ENCODE measurements around the gene IFI35. TPM values are rescaled to one million over a fixed set of nuclear protein-coding genes. Genes with fewer than 3 reads are reported as not detected.
"Not testable (repeated sequence)": the region's sequence is repeated elsewhere in the genome, so short reads cannot be mapped to it uniquely, and the experiment has no call there.

Gene IFI35
- total RNA-seq, 4 donors from 2014 or later, result 1.3 to 11.0 (median 4.0) TPM

- in situ Hi-C loops (cut with MboI; ENCODE audit: low sequenced_read_pairs in 4 of 4), result no loop called here
- ATAC-seq (no peak), DNase-seq (no peak)
- TF ChIP-seq POLR2A (IDR thresholded peaks at IDR 0.05), result no peak
- no peak for TF ChIP-seq CTCF (IDR thresholded peaks at IDR 0.05 in 4 of 5, conservative IDR thresholded peaks at IDR 0.05 in 1 of 5)
- Histone ChIP-seq H3K4me3 (no peak overlapping the region), H3K27ac (no peak overlapping the region), H3K9me3 (no peaks in the 10 kb centered on the region), H3K4me1 (peaks cover 6% of the 10 kb centered on the region in 2 donors), H3K36me3 (peaks cover 0 to 57% of the 10 kb centered on the region in 2 donors), H3K27me3 (no peaks in the 10 kb centered on the region)
- intact Hi-C loops (cut with DNase I; ENCODE audit: low total_unique reads), result loop anchor here (10.0 kb wide), 1 partner anchor 322 kb away; no protein-coding TSS in a partner anchor
Measured at GRCh38 chr17:42992872-42993271, 13.7 kb upstream of the IFI35 start.

- H3K27me3 ChIP-seq; ATAC-seq; in situ Hi-C loops (cut with MboI; ENCODE audit: low sequenced_read_pairs in 4 of 4); H3K4me3 ChIP-seq; H3K9me3 ChIP-seq; H3K4me1 ChIP-seq; H3K27ac ChIP-seq; DNase-seq: not testable (repeated sequence)
- intact Hi-C loops (cut with DNase I; ENCODE audit: low total_unique reads), result loop anchor here (10.0 kb wide), 1 partner anchor 321 kb away; no protein-coding TSS in a partner anchor
- peaks cover 0 to 47% of the 10 kb centered on the region in 2 donors for H3K36me3 ChIP-seq
Measured at GRCh38 chr17:42993913-42994312, 12.7 kb upstream of the IFI35 start.

- Histone ChIP-seq H3K36me3 (peaks cover 0 to 44% of the 10 kb centered on the region in 2 donors), H3K27me3 (no peaks in the 10 kb centered on the region), H3K4me1 (peaks cover 16 to 18% of the 10 kb centered on the region in 2 donors), H3K27ac (peak overlapping the region; percentile 84 to 94 (median 91)), H3K4me3 (peak overlapping the region; percentile 42 to 89 (median 68)), H3K9me3 (no peaks in the 10 kb centered on the region)
- in situ Hi-C loops (cut with MboI; ENCODE audit: low sequenced_read_pairs in 4 of 4), result no loop called here
- intact Hi-C loops (cut with DNase I; ENCODE audit: low total_unique reads), result loop anchor here (5.0 to 10.0 kb wide), 3 partner anchors 165 to 317 kb away; partner anchors contain the start of genes NBR1 and PSME3
- TF ChIP-seq CTCF (IDR thresholded peaks at IDR 0.05 in 4 of 5, conservative IDR thresholded peaks at IDR 0.05 in 1 of 5) (no peak), POLR2A (IDR thresholded peaks at IDR 0.05) (no peak)
- DNase-seq (no peak), ATAC-seq (no peak)
Measured at GRCh38 chr17:42997390-42997983, 9.1 kb upstream of the IFI35 start.

- Histone ChIP-seq H3K27ac (peak within 1 kb of the TSS; percentile 84 to 94 (median 91)), H3K4me3 (peak within 1 kb of the TSS; percentile 84 to 92 (median 88)), H3K27me3 (no peaks in the 10 kb centered on the region), H3K36me3 (peaks cover 2 to 44% of the 10 kb centered on the region in 2 donors), H3K9me3 (no peaks in the 10 kb centered on the region), H3K4me1 (peaks cover 16 to 18% of the 10 kb centered on the region in 2 donors)
- peak; percentile 98 to 99 for DNase-seq
- TF ChIP-seq POLR2A (IDR thresholded peaks at IDR 0.05) (peak; percentile 90 to 91), CTCF (IDR thresholded peaks at IDR 0.05 in 4 of 5, conservative IDR thresholded peaks at IDR 0.05 in 1 of 5) (peak; percentile 91 to 97 (median 93))
- peak; percentile 99 for ATAC-seq
- intact Hi-C loops (cut with DNase I; ENCODE audit: low total_unique reads), result loop anchor here (1.0 to 10.0 kb wide), 5 partner anchors 18 to 317 kb away; partner anchors contain the start of genes NBR1, PSME3, PTGES3L and RUNDC1
- in situ Hi-C loops (cut with MboI; ENCODE audit: low sequenced_read_pairs in 4 of 4), result no loop called here
Measured at GRCh38 chr17:42997984-42998938, 8.3 kb upstream of the IFI35 start, which contains the start of gene RPL27. TSS of gene RPL27 (plus strand) at chr17:42998419. CDS start at chr17:42998751, 332 bp downstream.
